GM23338 (cell line): ENCODE measurements around the gene DNM2. TPM values are rescaled to one million over a fixed set of nuclear protein-coding genes. Genes with fewer than 3 reads are reported as not detected.

Experiments used
- ATAC-seq: fragments of 200-7000 bp; cut with Tn5 transposase; 3 replicates; pipeline ENCODE4 v1.9.1; 2020
- DNase-seq: peaks from one replicate; pipeline ENCODE4 v3.0.0-alpha.2; 2015; ENCODE audit warnings: low spot score
- H2AFZ ChIP-seq: fragments of 200-600 bp; sonication (generic); 2 replicates; pipeline ENCODE4 v1.8.0; 2016; ENCODE audit warnings: antibody characterized with exemption, mild to moderate bottlenecking, moderate library complexity
- H3F3A ChIP-seq: fragments of 200-600 bp; sonication (generic); replicated peaks from 2 replicates; pipeline ENCODE4 v1.8.0; 2017; ENCODE audit warnings: antibody characterized with exemption, mixed run types, low read depth
- H3K27ac ChIP-seq: fragments of 200-600 bp; sonication (generic); 2 replicates; pipeline ENCODE4 v1.6.1; 2016; ENCODE audit warnings: low read depth
- H3K27me3 ChIP-seq: fragments of 200-600 bp; sonication (generic); 2 replicates; pipeline ENCODE4 v1.8.0; 2016; ENCODE audit warnings: mild to moderate bottlenecking, mixed run types, moderate library complexity; ENCODE audit not compliant: insufficient read depth
- H3K36me3 ChIP-seq: fragments of 200-600 bp; sonication (generic); 2 replicates; pipeline ENCODE4 v1.8.0; 2016; ENCODE audit warnings: mild to moderate bottlenecking; ENCODE audit not compliant: insufficient read depth
- H3K4me1 ChIP-seq: fragments of 200-600 bp; sonication (generic); 2 replicates; pipeline ENCODE4 v1.8.0; 2016; ENCODE audit warnings: mild to moderate bottlenecking, moderate library complexity; ENCODE audit not compliant: insufficient read depth
- H3K4me2 ChIP-seq: fragments of 200-600 bp; sonication (generic); 2 replicates; pipeline ENCODE4 v1.7.1; 2017; ENCODE audit warnings: mixed run types
- H3K4me3 ChIP-seq: fragments of 200-600 bp; sonication (generic); 2 replicates; pipeline ENCODE4 v1.6.1; 2016; ENCODE audit warnings: mixed run types
- H3K79me2 ChIP-seq: fragments of 200-600 bp; sonication (generic); replicated peaks from 2 replicates; pipeline ENCODE4 v1.8.0; 2017; ENCODE audit warnings: mild to moderate bottlenecking; ENCODE audit not compliant: insufficient read depth
- H3K9me2 ChIP-seq: fragments of 200-600 bp; sonication (generic); 2 replicates; pipeline ENCODE4 v1.8.0; 2017; ENCODE audit not compliant: insufficient read depth
- H4K20me1 ChIP-seq: fragments of 200-600 bp; sonication (generic); replicated peaks from 2 replicates; pipeline ENCODE4 v1.8.0; 2017; ENCODE audit warnings: mild to moderate bottlenecking; ENCODE audit not compliant: insufficient read depth
- H3K27ac Mint-ChIP-seq: 2 replicates; pipeline ENCODE4 v1.8.0; 2020; ENCODE audit warnings: inconsistent platforms, mild to moderate bottlenecking, moderate library complexity, mixed read lengths
- H3K27me3 Mint-ChIP-seq: 3 replicates; pipeline ENCODE4 v1.8.0; 2022; ENCODE audit warnings: low read depth, mild to moderate bottlenecking, moderate library complexity, mixed read lengths, inconsistent platforms; ENCODE audit not compliant: insufficient read depth, poor library complexity
- H3K36me3 Mint-ChIP-seq: 3 replicates; pipeline ENCODE4 v1.8.0; 2021; ENCODE audit warnings: low read depth, mild to moderate bottlenecking, inconsistent platforms, moderate library complexity, mixed read lengths
- H3K4me1 Mint-ChIP-seq: 3 replicates; pipeline ENCODE4 v1.8.0; 2020; ENCODE audit warnings: mild to moderate bottlenecking, inconsistent platforms, mixed read lengths
- H3K4me3 Mint-ChIP-seq: 3 replicates; pipeline ENCODE4 v1.8.0; 2021; ENCODE audit warnings: moderate library complexity, mild to moderate bottlenecking, inconsistent platforms, mixed read lengths
- H3K9me3 Mint-ChIP-seq: 3 replicates; pipeline ENCODE4 v1.8.0; 2020; ENCODE audit warnings: moderate library complexity, mild to moderate bottlenecking, inconsistent platforms, mixed read lengths
- CREB1 ChIP-seq: fragments of 250-450 bp; sonication (Bioruptor Pico); IDR thresholded peaks from 2 replicates; pipeline ENCODE4 v1.5.0; 2020; ENCODE audit warnings: low read depth, mild to moderate bottlenecking, moderate library complexity
- CTCF ChIP-seq, 2 experiments: fragments of 200-600 bp in 1 of 2; sonication (generic) in 1 of 2; conservative IDR thresholded peaks; 2 replicates each; pipeline versions ENCODE4 v1.5.1 to v1.6.1; 2016 to 2017; ENCODE audit warnings: antibody characterized with exemption in 2 of 2, low read depth in 2 of 2, mild to moderate bottlenecking in 2 of 2, moderate library complexity in 1 of 2
- EZH2 ChIP-seq: fragments of 200-600 bp; sonication (generic); IDR thresholded peaks from one replicate; pipeline ENCODE4 v1.8.0; 2017; ENCODE audit warnings: antibody characterized with exemption, mild to moderate bottlenecking, low read depth; ENCODE audit not compliant: unreplicated experiment
- EZH2phosphoT487 ChIP-seq: fragments of 200-600 bp; sonication (generic); IDR thresholded peaks from one replicate; pipeline ENCODE4 v1.8.1; 2018; ENCODE audit warnings: antibody characterized with exemption; ENCODE audit not compliant: unreplicated experiment
- JUNB ChIP-seq: IDR thresholded peaks from one replicate; pipeline ENCODE4 v1.6.1; 2016; ENCODE audit warnings: antibody characterized with exemption; ENCODE audit not compliant: unreplicated experiment
- NANOG ChIP-seq: IDR thresholded peaks from 2 replicates; pipeline ENCODE4 v1.6.1; 2016; ENCODE audit warnings: antibody characterized with exemption, borderline replicate concordance
- POLR2AphosphoS5 ChIP-seq: IDR thresholded peaks from 2 replicates; pipeline ENCODE4 v1.6.1; 2016; ENCODE audit warnings: antibody characterized with exemption, low read depth
- STAT1 ChIP-seq: IDR thresholded peaks from one replicate; pipeline ENCODE4 v1.6.1; 2016; ENCODE audit warnings: antibody characterized with exemption; ENCODE audit not compliant: unreplicated experiment
- ZNF114 ChIP-seq: fragments of 250-450 bp; sonication (Bioruptor Pico); IDR thresholded peaks from 2 replicates; pipeline ENCODE4 v1.5.0; 2020; ENCODE audit warnings: mild to moderate bottlenecking, moderate library complexity
- ZNF331 ChIP-seq: fragments of 250-450 bp; sonication (Bioruptor Pico); IDR thresholded peaks from 2 replicates; pipeline ENCODE4 v1.5.0; 2020; ENCODE audit warnings: low read depth, mild to moderate bottlenecking, moderate library complexity
- polyA plus RNA-seq: library from polyadenylated mRNA; unstranded; fragments of >200 nt; fragmentation: Nextera tagmentation; extraction: Ambion mirVana; gene quantifications from 2 replicates; pipeline ENCODE4 v1.2.1, GENCODE V29; 2016
- total RNA-seq: library from RNA; depleted of rRNA; stranded (reverse); fragments of >200 nt; shearing (Covaris generic); gene quantifications from 2 replicates; pipeline ENCODE4 v1.2.3, GENCODE V29; 2014
- TF ChIP-seq, protein P1 (sequence below): fragments of 250-450 bp; sonication (Bioruptor Pico); IDR thresholded peaks from 2 replicates; pipeline ENCODE4 v1.5.0; 2020; ENCODE audit warnings: mild to moderate bottlenecking, moderate library complexity
- TF ChIP-seq, protein P2 (sequence below): IDR thresholded peaks from one replicate; pipeline ENCODE4 v1.6.1; 2018; ENCODE audit warnings: antibody characterized with exemption; ENCODE audit not compliant: unreplicated experiment
- TF ChIP-seq, protein P3 (sequence below): IDR thresholded peaks from 2 replicates; pipeline ENCODE4 v1.6.1; 2016; ENCODE audit warnings: antibody characterized with exemption

The DNM2 gene
- total and polyA plus RNA-seq, 2 experiments from 2014 or later, result 40.7 to 138 TPM

GRCh38 chr19:10719466-10719961 is 1.6 kb downstream of the DNM2 start:
- Mint-ChIP-seq H3K27me3 (peaks cover 7% of the 10 kb centered on the region), H3K4me1 (peaks cover 10% of the 10 kb centered on the region), H3K9me3 (peaks cover 2% of the 10 kb centered on the region; the same call in 1 of the 3 replicates), H3K4me3 (peak overlapping the region; percentile 95), H3K27ac (no peak overlapping the region), H3K36me3 (peaks cover 2% of the 10 kb centered on the region; the same call in 2 of the 3 replicates)
- Histone ChIP-seq H3K9me2 (no peaks in the 10 kb centered on the region), H3K27me3 (no peaks in the 10 kb centered on the region), H3K4me1 (no peaks in the 10 kb centered on the region; the same call in 1 of the 2 replicates), H3K4me3 (peak overlapping the region; percentile 69), H3K79me2 (peaks cover 62% of the 10 kb centered on the region), H4K20me1 (peaks cover 37% of the 10 kb centered on the region), H3F3A (peaks cover 3% of the 10 kb centered on the region; the same call in 1 of the 2 replicates), H3K27ac (no peak overlapping the region), H3K4me2 (peak overlapping the region; percentile 94), H3K36me3 (no peaks in the 10 kb centered on the region), H2AFZ (no peak overlapping the region)
- TF ChIP-seq ZNF114 (CRISPR knock-in tag), result no peak
- TF ChIP-seq STAT1, result no peak
- TF ChIP-seq, protein P1, sequence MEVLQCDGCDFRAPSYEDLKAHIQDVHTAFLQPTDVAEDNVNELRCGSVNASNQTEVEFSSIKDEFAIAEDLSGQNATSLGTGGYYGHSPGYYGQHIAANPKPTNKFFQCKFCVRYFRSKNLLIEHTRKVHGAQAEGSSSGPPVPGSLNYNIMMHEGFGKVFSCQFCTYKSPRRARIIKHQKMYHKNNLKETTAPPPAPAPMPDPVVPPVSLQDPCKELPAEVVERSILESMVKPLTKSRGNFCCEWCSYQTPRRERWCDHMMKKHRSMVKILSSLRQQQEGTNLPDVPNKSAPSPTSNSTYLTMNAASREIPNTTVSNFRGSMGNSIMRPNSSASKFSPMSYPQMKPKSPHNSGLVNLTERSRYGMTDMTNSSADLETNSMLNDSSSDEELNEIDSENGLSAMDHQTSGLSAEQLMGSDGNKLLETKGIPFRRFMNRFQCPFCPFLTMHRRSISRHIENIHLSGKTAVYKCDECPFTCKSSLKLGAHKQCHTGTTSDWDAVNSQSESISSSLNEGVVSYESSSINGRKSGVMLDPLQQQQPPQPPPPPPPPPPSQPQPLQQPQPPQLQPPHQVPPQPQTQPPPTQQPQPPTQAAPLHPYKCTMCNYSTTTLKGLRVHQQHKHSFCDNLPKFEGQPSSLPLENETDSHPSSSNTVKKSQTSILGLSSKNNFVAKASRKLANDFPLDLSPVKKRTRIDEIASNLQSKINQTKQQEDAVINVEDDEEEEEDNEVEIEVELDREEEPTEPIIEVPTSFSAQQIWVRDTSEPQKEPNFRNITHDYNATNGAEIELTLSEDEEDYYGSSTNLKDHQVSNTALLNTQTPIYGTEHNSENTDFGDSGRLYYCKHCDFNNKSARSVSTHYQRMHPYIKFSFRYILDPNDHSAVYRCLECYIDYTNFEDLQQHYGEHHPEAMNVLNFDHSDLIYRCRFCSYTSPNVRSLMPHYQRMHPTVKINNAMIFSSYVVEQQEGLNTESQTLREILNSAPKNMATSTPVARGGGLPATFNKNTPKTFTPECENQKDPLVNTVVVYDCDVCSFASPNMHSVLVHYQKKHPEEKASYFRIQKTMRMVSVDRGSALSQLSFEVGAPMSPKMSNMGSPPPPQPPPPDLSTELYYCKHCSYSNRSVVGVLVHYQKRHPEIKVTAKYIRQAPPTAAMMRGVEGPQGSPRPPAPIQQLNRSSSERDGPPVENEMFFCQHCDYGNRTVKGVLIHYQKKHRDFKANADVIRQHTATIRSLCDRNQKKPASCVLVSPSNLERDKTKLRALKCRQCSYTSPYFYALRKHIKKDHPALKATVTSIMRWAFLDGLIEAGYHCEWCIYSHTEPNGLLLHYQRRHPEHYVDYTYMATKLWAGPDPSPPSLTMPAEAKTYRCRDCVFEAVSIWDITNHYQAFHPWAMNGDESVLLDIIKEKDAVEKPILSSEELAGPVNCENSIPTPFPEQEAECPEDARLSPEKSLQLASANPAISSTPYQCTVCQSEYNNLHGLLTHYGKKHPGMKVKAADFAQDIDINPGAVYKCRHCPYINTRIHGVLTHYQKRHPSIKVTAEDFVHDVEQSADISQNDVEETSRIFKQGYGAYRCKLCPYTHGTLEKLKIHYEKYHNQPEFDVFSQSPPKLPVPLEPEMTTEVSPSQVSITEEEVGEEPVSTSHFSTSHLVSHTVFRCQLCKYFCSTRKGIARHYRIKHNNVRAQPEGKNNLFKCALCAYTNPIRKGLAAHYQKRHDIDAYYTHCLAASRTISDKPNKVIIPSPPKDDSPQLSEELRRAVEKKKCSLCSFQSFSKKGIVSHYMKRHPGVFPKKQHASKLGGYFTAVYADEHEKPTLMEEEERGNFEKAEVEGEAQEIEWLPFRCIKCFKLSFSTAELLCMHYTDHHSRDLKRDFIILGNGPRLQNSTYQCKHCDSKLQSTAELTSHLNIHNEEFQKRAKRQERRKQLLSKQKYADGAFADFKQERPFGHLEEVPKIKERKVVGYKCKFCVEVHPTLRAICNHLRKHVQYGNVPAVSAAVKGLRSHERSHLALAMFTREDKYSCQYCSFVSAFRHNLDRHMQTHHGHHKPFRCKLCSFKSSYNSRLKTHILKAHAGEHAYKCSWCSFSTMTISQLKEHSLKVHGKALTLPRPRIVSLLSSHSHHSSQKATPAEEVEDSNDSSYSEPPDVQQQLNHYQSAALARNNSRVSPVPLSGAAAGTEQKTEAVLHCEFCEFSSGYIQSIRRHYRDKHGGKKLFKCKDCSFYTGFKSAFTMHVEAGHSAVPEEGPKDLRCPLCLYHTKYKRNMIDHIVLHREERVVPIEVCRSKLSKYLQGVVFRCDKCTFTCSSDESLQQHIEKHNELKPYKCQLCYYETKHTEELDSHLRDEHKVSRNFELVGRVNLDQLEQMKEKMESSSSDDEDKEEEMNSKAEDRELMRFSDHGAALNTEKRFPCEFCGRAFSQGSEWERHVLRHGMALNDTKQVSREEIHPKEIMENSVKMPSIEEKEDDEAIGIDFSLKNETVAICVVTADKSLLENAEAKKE (CRISPR knock-in tag), result no peak
- TF ChIP-seq CTCF (conservative IDR thresholded peaks at IDR 0.05; ENCODE audit: low read depth in 2 of 2), result no peak
- TF ChIP-seq POLR2AphosphoS5, result no peak
- TF ChIP-seq, protein P2, sequence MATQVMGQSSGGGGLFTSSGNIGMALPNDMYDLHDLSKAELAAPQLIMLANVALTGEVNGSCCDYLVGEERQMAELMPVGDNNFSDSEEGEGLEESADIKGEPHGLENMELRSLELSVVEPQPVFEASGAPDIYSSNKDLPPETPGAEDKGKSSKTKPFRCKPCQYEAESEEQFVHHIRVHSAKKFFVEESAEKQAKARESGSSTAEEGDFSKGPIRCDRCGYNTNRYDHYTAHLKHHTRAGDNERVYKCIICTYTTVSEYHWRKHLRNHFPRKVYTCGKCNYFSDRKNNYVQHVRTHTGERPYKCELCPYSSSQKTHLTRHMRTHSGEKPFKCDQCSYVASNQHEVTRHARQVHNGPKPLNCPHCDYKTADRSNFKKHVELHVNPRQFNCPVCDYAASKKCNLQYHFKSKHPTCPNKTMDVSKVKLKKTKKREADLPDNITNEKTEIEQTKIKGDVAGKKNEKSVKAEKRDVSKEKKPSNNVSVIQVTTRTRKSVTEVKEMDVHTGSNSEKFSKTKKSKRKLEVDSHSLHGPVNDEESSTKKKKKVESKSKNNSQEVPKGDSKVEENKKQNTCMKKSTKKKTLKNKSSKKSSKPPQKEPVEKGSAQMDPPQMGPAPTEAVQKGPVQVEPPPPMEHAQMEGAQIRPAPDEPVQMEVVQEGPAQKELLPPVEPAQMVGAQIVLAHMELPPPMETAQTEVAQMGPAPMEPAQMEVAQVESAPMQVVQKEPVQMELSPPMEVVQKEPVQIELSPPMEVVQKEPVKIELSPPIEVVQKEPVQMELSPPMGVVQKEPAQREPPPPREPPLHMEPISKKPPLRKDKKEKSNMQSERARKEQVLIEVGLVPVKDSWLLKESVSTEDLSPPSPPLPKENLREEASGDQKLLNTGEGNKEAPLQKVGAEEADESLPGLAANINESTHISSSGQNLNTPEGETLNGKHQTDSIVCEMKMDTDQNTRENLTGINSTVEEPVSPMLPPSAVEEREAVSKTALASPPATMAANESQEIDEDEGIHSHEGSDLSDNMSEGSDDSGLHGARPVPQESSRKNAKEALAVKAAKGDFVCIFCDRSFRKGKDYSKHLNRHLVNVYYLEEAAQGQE, result no peak
- TF ChIP-seq EZH2phosphoT487, result no peak
- no peak for TF ChIP-seq NANOG
- TF ChIP-seq ZNF331 (CRISPR knock-in tag), result no peak
- TF ChIP-seq, protein P3, sequence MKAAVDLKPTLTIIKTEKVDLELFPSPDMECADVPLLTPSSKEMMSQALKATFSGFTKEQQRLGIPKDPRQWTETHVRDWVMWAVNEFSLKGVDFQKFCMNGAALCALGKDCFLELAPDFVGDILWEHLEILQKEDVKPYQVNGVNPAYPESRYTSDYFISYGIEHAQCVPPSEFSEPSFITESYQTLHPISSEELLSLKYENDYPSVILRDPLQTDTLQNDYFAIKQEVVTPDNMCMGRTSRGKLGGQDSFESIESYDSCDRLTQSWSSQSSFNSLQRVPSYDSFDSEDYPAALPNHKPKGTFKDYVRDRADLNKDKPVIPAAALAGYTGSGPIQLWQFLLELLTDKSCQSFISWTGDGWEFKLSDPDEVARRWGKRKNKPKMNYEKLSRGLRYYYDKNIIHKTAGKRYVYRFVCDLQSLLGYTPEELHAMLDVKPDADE, result no peak
- no peak for TF ChIP-seq EZH2
- no peak for TF ChIP-seq CREB1 (CRISPR knock-in tag)
- TF ChIP-seq JUNB, result no peak
- no peak for ATAC-seq
- no peak for DNase-seq
